ENCODE measurements around the gene DIO2. TPM values are rescaled to one million over a fixed set of nuclear protein-coding genes. Genes with fewer than 3 reads are reported as not detected.

Gene DIO2
- polyA plus RNA-seq, 1 of the 3 experiments (the other 2 are of a cell fraction) = 1.1 TPM

- TF ChIP-seq PBX3 (IDR thresholded peaks at IDR 0.05) = no peak
These were observed 22.3 kb upstream of the DIO2 start (continued) for GRCh38 chr14:80233470-80234089.

DNA sequence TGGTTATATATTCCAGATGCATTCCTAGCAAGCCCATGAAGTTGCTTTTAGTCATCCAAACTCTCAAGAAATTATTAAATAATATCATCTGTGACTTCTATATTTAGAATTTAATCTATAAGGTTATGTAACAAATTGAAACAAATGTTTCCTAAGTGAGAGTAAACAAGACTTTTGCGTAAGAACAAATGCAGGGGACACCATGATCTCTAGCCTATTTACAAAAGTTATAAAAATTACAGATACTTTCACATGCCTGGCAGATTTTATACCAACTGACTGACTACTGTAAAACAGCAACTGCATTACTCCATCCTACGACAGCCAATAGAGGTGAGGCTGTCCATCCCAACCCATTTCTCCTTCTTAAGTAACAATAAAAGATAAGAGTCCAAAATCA is 20.4 kb upstream of the DIO2 start:
- TF ChIP-seq TAF1 (IDR thresholded peaks at IDR 0.05; ENCODE audit: borderline replicate concordance, low read depth, low read length) (no peak), ELF1 (IDR thresholded peaks at IDR 0.05) (no peak), MEF2A (IDR thresholded peaks at IDR 0.05; ENCODE audit: borderline replicate concordance, low read depth) (no peak), RXRA (IDR thresholded peaks at IDR 0.05; ENCODE audit: borderline replicate concordance, low read depth) (no peak)
- Histone ChIP-seq H3K4me1 (ENCODE audit: control insufficient read depth in 1 of 2, insufficient read depth in 2 of 2, low read depth in 1 of 2, low read length in 1 of 2) (no peaks in the 10 kb centered on the region), H3K9me3 (no peaks in the 10 kb centered on the region; the same call in 1 of the 2 replicates), H3F3A (replicated peaks; ENCODE audit: insufficient read depth) (no peaks in the 10 kb centered on the region), H4K20me1 (ENCODE audit: insufficient read depth) (no peaks in the 10 kb centered on the region), H3K27ac (ENCODE audit: low read depth in 2 of 2, low read length in 1 of 2) (no peak overlapping the region), H3K9me2 (no peaks in the 10 kb centered on the region), H3K4me3 (ENCODE audit: low read depth in 2 of 2, low read length in 1 of 2) (no peak overlapping the region), H3K27me3 (ENCODE audit: insufficient read depth) (no peaks in the 10 kb centered on the region), H2AFZ (ENCODE audit: low read depth) (no peak overlapping the region), H3K9ac (no peak overlapping the region), H3K36me3 (replicated peaks in 1 of 2; ENCODE audit: control insufficient read depth in 1 of 2, insufficient read depth in 2 of 2, low read length in 1 of 2) (no peaks in the 10 kb centered on the region), H3K4me2 (no peak overlapping the region), H3K79me2 (ENCODE audit: insufficient read depth) (no peaks in the 10 kb centered on the region)
- POLR2A ChIA-PET = no interaction called here
- DNase-seq = no peak
- 23% methylated on average over 2 of the region's 2 CpGs for WGBS (ENCODE audit: low lambda C conversion rate)
- CTCF ChIA-PET = no interaction called here

- no peaks in the 10 kb centered on the region for H4K20me1 ChIP-seq (ENCODE audit: insufficient read depth)
- ChIA-PET CTCF (no interaction called here), POLR2A (no interaction called here)
- no peaks in the 10 kb centered on the region for H3K9me2 ChIP-seq
- H3F3A ChIP-seq (replicated peaks; ENCODE audit: insufficient read depth) = no peaks in the 10 kb centered on the region
- no peaks in the 10 kb centered on the region for H3K27me3 ChIP-seq (ENCODE audit: insufficient read depth)
- TF ChIP-seq YY1 (IDR thresholded peaks at IDR 0.05; ENCODE audit: low read depth) = no peak
- TF ChIP-seq, protein P1, sequence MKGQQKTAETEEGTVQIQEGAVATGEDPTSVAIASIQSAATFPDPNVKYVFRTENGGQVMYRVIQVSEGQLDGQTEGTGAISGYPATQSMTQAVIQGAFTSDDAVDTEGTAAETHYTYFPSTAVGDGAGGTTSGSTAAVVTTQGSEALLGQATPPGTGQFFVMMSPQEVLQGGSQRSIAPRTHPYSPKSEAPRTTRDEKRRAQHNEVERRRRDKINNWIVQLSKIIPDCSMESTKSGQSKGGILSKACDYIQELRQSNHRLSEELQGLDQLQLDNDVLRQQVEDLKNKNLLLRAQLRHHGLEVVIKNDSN (IDR thresholded peaks at IDR 0.05; ENCODE audit: borderline replicate concordance, low read depth) = no peak
- TF ChIP-seq CHD2 (IDR thresholded peaks at IDR 0.05; ENCODE audit: low read length, partially characterized antibody) = no peak
- TF ChIP-seq RAD21 (IDR thresholded peaks at IDR 0.05; ENCODE audit: low read length) = no peak
- no peak for TF ChIP-seq NRF1 (IDR thresholded peaks at IDR 0.05; ENCODE audit: low read depth, low read length)
- TF ChIP-seq MEF2A (IDR thresholded peaks at IDR 0.05; ENCODE audit: borderline replicate concordance, low read depth) = no peak
- TF ChIP-seq, protein P2, sequence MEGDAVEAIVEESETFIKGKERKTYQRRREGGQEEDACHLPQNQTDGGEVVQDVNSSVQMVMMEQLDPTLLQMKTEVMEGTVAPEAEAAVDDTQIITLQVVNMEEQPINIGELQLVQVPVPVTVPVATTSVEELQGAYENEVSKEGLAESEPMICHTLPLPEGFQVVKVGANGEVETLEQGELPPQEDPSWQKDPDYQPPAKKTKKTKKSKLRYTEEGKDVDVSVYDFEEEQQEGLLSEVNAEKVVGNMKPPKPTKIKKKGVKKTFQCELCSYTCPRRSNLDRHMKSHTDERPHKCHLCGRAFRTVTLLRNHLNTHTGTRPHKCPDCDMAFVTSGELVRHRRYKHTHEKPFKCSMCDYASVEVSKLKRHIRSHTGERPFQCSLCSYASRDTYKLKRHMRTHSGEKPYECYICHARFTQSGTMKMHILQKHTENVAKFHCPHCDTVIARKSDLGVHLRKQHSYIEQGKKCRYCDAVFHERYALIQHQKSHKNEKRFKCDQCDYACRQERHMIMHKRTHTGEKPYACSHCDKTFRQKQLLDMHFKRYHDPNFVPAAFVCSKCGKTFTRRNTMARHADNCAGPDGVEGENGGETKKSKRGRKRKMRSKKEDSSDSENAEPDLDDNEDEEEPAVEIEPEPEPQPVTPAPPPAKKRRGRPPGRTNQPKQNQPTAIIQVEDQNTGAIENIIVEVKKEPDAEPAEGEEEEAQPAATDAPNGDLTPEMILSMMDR (IDR thresholded peaks at IDR 0.05) = no peak
- no peak for TF ChIP-seq REST (IDR thresholded peaks at IDR 0.05; ENCODE audit: low read depth, low read length)
- TF ChIP-seq PBX3 (IDR thresholded peaks at IDR 0.05) = no peak
- no peak for TF ChIP-seq EZH2phosphoT487 (IDR thresholded peaks at IDR 0.05; ENCODE audit: borderline replicate concordance, low read depth)
- TF ChIP-seq RXRA (IDR thresholded peaks at IDR 0.05; ENCODE audit: borderline replicate concordance, low read depth) = no peak
- H3K4me2 ChIP-seq = no peak overlapping the region
- no peaks in the 10 kb centered on the region for H3K4me1 ChIP-seq (ENCODE audit: control insufficient read depth in 1 of 2, insufficient read depth in 2 of 2, low read depth in 1 of 2, low read length in 1 of 2)
- no peaks in the 10 kb centered on the region for H3K9me3 ChIP-seq
- no peak overlapping the region for H2AFZ ChIP-seq (ENCODE audit: low read depth)
- no peak overlapping the region for H3K4me3 ChIP-seq (ENCODE audit: low read depth in 2 of 2, low read length in 1 of 2)
- no peak overlapping the region for H3K27ac ChIP-seq (ENCODE audit: low read depth in 2 of 2, low read length in 1 of 2)
- no peak for DNase-seq
- no peaks in the 10 kb centered on the region for H3K79me2 ChIP-seq (ENCODE audit: insufficient read depth)
- H3K36me3 ChIP-seq (replicated peaks in 1 of 2; ENCODE audit: control insufficient read depth in 1 of 2, insufficient read depth in 2 of 2, low read length in 1 of 2) = no peaks in the 10 kb centered on the region
- H3K9ac ChIP-seq = no peak overlapping the region
- 31% methylated on average over 3 of the region's 3 CpGs for WGBS (ENCODE audit: low lambda C conversion rate)
These were observed 12.6 kb upstream of the DIO2 start for GRCh38 chr14:80223696-80224465.

Measured in SK-N-SH (cell line).